HCT116 (cell line): ENCODE measurements around the gene LRRC15. TPM values are rescaled to one million over a fixed set of nuclear protein-coding genes. Genes with fewer than 3 reads are reported as not detected.

ENCODE experiments used
- ATAC-seq: fragments of 200-7000 bp; cut with Tn5 transposase; 2 replicates; pipeline ENCODE4 v1.9.1; 2020; ENCODE audit warnings: mild to moderate bottlenecking, moderate library complexity
- BruUV-seq: library from RNA; stranded (reverse); fragments of 400-500 nt; replicated peaks from 2 replicates; lab custom pipeline; 2021; lab: Mats Ljungman, UMichigan
- CTCF ChIA-PET: fragments of 300-600 bp; sonication (Branson Sonifier 250); formaldehyde crosslinking; loops from one replicate; lab custom pipeline; 2021; ENCODE audit warnings: antibody characterized with exemption; lab: Charles Lee
- POLR2A ChIA-PET: fragments of 300-600, 350-600 bp; sonication (Branson Sonifier 250); formaldehyde crosslinking; loops from one replicate; lab custom pipeline; 2021; ENCODE audit warnings: antibody characterized with exemption; lab: Charles Lee
- RAD21 ChIA-PET, 2 experiments: fragments of 300-600 bp; sonication (Branson Sonifier 250); formaldehyde crosslinking; loops; one replicate each; lab custom pipeline; 2023; ENCODE audit warnings: low total read pairs in 2 of 2; ENCODE audit not compliant: uncharacterized antibody in 2 of 2, unreplicated experiment in 2 of 2, low non-redundant PET in 1 of 2; lab: Charles Lee
- DNase-seq: peaks from one replicate; pipeline ENCODE4 v3.0.0-alpha.2; 2010; ENCODE audit warnings: low read depth, low spot score
- H2AFZ ChIP-seq: fragments of 200-600 bp; shearing (Covaris generic), sonication (generic); 2 replicates; pipeline ENCODE4 v1.6.1; 2017; ENCODE audit warnings: low read depth, mixed run types, mixed read lengths, antibody characterized with exemption, low read length; ENCODE audit not compliant: poor library complexity, severe bottlenecking
- H3K27ac ChIP-seq: 2 replicates; pipeline ENCODE4 v1.5.1; 2012; ENCODE audit warnings: low read depth, low read length
- H3K27me3 ChIP-seq: fragments of 200-600 bp; sonication (generic); 2 replicates; pipeline ENCODE4 v1.6.1; 2016; ENCODE audit warnings: mixed run types, low read length, mixed read lengths; ENCODE audit not compliant: insufficient read depth
- H3K36me3 ChIP-seq, 2 experiments: fragments of 200-500 bp in 1 of 2; fragments of 200-600 bp in 1 of 2; sonication (Bioruptor generic) in 1 of 2; sonication (generic) in 1 of 2; 2 replicates each; pipeline versions ENCODE4 v1.5.1 to v1.6.1; 2014 to 2016; ENCODE audit warnings: low read length in 2 of 2, inconsistent platforms in 1 of 2, mixed read lengths in 1 of 2, mixed run types in 1 of 2; ENCODE audit not compliant: insufficient read depth in 2 of 2, control insufficient read depth in 1 of 2
- H3K4me1 ChIP-seq, 2 experiments: fragments of 200-600 bp in 1 of 2; sonication (generic) in 1 of 2; 2 replicates each; pipeline versions ENCODE4 v1.5.1 to v1.6.1; 2012 to 2017; ENCODE audit warnings: low read length in 2 of 2, inconsistent platforms in 1 of 2, mild to moderate bottlenecking in 1 of 2, mixed read lengths in 1 of 2, mixed run types in 1 of 2, moderate library complexity in 1 of 2; ENCODE audit not compliant: insufficient read depth in 2 of 2, control insufficient read depth in 1 of 2
- H3K4me2 ChIP-seq: fragments of 200-600 bp; sonication (generic); 2 replicates; pipeline ENCODE4 v1.6.1; 2017; ENCODE audit warnings: mixed run types, low read length, mixed read lengths
- H3K4me3 ChIP-seq, 2 experiments: fragments of 200-600 bp in 1 of 2; sonication (generic) in 1 of 2; replicated peaks in 1 of 2; 2 replicates each; pipeline ENCODE4 v1.5.1; 2011 to 2016; ENCODE audit warnings: low read length in 2 of 2, control low read depth in 1 of 2, low read depth in 1 of 2, mild to moderate bottlenecking in 1 of 2, mixed read lengths in 1 of 2, mixed run types in 1 of 2
- H3K79me2 ChIP-seq: fragments of 200-600 bp; sonication (generic); 2 replicates; pipeline ENCODE4 v1.6.1; 2017; ENCODE audit warnings: mild to moderate bottlenecking, mixed run types, low read length, moderate library complexity, mixed read lengths; ENCODE audit not compliant: insufficient read depth
- H3K9ac ChIP-seq: fragments of 200-600 bp; sonication (generic); 2 replicates; pipeline ENCODE4 v1.6.1; 2016; ENCODE audit warnings: low read length, mixed read lengths
- H3K9me2 ChIP-seq: fragments of 200-600 bp; sonication (generic), shearing (Covaris generic); 2 replicates; pipeline ENCODE4 v1.6.1; 2017; ENCODE audit warnings: mixed run types, mild to moderate bottlenecking, moderate library complexity; ENCODE audit not compliant: insufficient read depth
- H3K9me3 ChIP-seq, 2 experiments: fragments of 200-500 bp in 1 of 2; fragments of 200-600 bp in 1 of 2; sonication (Bioruptor generic) in 1 of 2; sonication (generic) in 1 of 2; 2 replicates each; pipeline ENCODE4 v1.6.1; 2014 to 2017; ENCODE audit warnings: low read length in 2 of 2, mixed read lengths in 2 of 2, inconsistent platforms in 1 of 2, low read depth in 1 of 2, mild to moderate bottlenecking in 1 of 2, mixed run types in 1 of 2, moderate library complexity in 1 of 2; ENCODE audit not compliant: control insufficient read depth in 1 of 2, insufficient read depth in 1 of 2
- H4K20me1 ChIP-seq: fragments of 200-600 bp; sonication (generic), shearing (Covaris generic); 2 replicates; pipeline ENCODE4 v1.6.1; 2017; ENCODE audit warnings: mixed run types, mild to moderate bottlenecking, moderate library complexity; ENCODE audit not compliant: insufficient read depth
- CBX3 ChIP-seq: IDR thresholded peaks from 2 replicates; pipeline ENCODE4 v1.6.1; 2012; ENCODE audit warnings: low read depth
- CEBPB ChIP-seq: IDR thresholded peaks from 2 replicates; pipeline ENCODE4 v1.6.1; 2012; ENCODE audit warnings: low read depth
- EGR1 ChIP-seq: IDR thresholded peaks from 2 replicates; pipeline ENCODE4 v1.6.1; 2012; ENCODE audit warnings: low read depth
- TCF7L2 ChIP-seq: IDR thresholded peaks from 2 replicates; pipeline ENCODE4 v1.7.0; 2011; ENCODE audit warnings: borderline replicate concordance, inconsistent platforms; ENCODE audit not compliant: insufficient read depth, insufficient read length; ENCODE audit errors: extremely low read depth
- ZFX ChIP-seq: fragments of 450-650 bp; IDR thresholded peaks from 2 replicates; pipeline ENCODE4 v1.6.1; 2017
- intact Hi-C: fragments of 100-400 bp; cut with micrococcal nuclease; formaldehyde crosslinking; loops from 2 replicates; pipeline ENCODE4 v1.10.0; 2022
- total RNA-seq: library from RNA; stranded (reverse); gene quantifications from one replicate; pipeline ENCODE4 v1.2.1, GENCODE V29; 2021; ENCODE audit not compliant: unreplicated experiment
- TF ChIP-seq, protein P1 (sequence below), 3 experiments: fragments of 200-600 bp in 1 of 3; sonication (generic) in 1 of 3; IDR thresholded peaks in 2 of 3; conservative IDR thresholded peaks in 1 of 3; 2 replicates each; pipeline ENCODE4 v1.5.1; 2012 to 2017; ENCODE audit warnings: low read depth in 2 of 3, low read length in 2 of 3, antibody characterized with exemption in 1 of 3, borderline replicate concordance in 1 of 3, control low read depth in 1 of 3, mild to moderate bottlenecking in 1 of 3, mixed read lengths in 1 of 3, mixed run types in 1 of 3, moderate library complexity in 1 of 3; ENCODE audit not compliant: insufficient read depth in 1 of 3
- TF ChIP-seq, protein P2 (sequence below): IDR thresholded peaks from 2 replicates; pipeline ENCODE4 v1.6.1; 2012

The LRRC15 gene
- total RNA-seq, 1 experiment from 2014 or later: not detected

DNA sequence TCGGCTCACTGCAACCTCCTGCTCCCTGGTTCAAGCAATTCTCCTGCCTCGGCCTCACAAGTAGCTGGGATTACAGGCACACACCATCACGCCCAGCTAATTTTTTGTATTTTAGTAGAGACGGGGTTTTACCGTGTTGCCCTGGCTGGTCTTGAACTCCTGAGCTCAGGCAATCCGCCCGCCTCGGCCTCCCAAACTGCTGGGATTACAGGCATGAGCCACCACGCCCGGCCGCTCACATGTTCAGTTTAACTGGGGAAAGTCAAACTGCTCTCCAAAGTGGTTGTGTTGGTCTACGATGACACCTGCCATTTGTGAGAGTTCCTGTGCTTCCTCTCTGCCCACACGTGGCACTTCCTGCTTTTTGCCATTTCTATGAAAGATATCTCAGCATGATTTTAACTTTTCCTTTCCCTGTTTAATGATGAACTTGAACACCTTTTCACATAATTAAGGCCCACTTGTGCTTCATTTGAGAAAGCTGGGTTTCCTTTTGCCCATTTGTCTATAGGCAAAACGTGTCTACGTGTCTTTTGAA lies 30.4 kb upstream of the LRRC15 start:
- Histone ChIP-seq H2AFZ (no peak overlapping the region), H3K4me2 (no peak overlapping the region), H3K27ac (no peak overlapping the region), H4K20me1 (no peaks in the 10 kb centered on the region), H3K27me3 (no peaks in the 10 kb centered on the region), H3K9ac (no peak overlapping the region), H3K9me3 (no peaks in the 10 kb centered on the region), H3K9me2 (no peaks in the 10 kb centered on the region), H3K4me3 (no peak overlapping the region), H3K36me3 (0 out of 4 replicates have a peak, but pooled peaks cover 0 to 4% of the 10 kb centered on the region in 2 experiments), H3K79me2 (no peaks in the 10 kb centered on the region), H3K4me1 (no peaks in the 10 kb centered on the region; a peak in 1 of 4 replicates)
- no peak for TF ChIP-seq TCF7L2
- TF ChIP-seq ZFX: no peak
- TF ChIP-seq CBX3: no peak
- TF ChIP-seq, protein P1, sequence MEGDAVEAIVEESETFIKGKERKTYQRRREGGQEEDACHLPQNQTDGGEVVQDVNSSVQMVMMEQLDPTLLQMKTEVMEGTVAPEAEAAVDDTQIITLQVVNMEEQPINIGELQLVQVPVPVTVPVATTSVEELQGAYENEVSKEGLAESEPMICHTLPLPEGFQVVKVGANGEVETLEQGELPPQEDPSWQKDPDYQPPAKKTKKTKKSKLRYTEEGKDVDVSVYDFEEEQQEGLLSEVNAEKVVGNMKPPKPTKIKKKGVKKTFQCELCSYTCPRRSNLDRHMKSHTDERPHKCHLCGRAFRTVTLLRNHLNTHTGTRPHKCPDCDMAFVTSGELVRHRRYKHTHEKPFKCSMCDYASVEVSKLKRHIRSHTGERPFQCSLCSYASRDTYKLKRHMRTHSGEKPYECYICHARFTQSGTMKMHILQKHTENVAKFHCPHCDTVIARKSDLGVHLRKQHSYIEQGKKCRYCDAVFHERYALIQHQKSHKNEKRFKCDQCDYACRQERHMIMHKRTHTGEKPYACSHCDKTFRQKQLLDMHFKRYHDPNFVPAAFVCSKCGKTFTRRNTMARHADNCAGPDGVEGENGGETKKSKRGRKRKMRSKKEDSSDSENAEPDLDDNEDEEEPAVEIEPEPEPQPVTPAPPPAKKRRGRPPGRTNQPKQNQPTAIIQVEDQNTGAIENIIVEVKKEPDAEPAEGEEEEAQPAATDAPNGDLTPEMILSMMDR (IDR thresholded peaks at IDR 0.05 in 2 of 3, conservative IDR thresholded peaks at IDR 0.05 in 1 of 3; ENCODE audit: borderline replicate concordance in 1 of 3, insufficient read depth in 1 of 3, low read depth in 2 of 3, low read length in 2 of 3): no peak
- no peak for TF ChIP-seq EGR1
- no peak for TF ChIP-seq CEBPB
- ChIA-PET POLR2A (no interaction called here), RAD21 (no interaction called here), CTCF (no interaction called here)
- no TSS peak for BruUV-seq
- no peak for DNase-seq
- no peak for ATAC-seq
- intact Hi-C loops: loop anchor here (10.0 kb wide), 1 partner anchor 735 kb away; no protein-coding TSS in a partner anchor

DNA sequence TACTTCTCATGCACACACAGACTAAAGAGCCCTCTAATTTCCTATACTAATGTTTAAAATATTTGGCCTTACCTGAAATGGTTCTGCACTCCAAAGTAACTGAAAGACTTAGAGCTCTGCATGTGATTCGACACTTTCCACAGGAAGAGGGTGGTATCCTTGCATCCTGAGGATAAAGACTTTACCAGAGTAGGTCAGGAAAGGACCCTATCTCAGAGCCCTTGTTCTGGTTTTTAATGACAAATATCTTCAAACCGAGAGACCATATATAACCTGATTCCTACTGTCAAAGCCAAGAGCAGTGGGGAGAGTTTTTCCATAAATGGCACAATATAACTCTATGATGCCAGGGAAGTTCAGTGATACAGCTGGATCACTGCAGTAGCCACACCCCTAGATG lies 29.6 kb upstream of the LRRC15 start, which contains the start of gene GP5:
GP5 (minus strand) TSS at position 101 of the 400 bp plus-strand sequence. CDS start 984 bp downstream, outside the sequence.
- ChIA-PET CTCF (no interaction called here), POLR2A (no interaction called here), RAD21 (interaction anchor here in 1 of 2 experiments (0.7 kb wide), 1 partner anchor 183 kb away, joined by 3 read pairs; no protein-coding TSS in a partner anchor)
- Histone ChIP-seq H3K4me1 (no peaks in the 10 kb centered on the region; a peak in 1 of 4 replicates), H3K9me3 (no peaks in the 10 kb centered on the region), H3K27me3 (no peaks in the 10 kb centered on the region), H3K27ac (no peak within 1 kb of the TSS), H4K20me1 (no peaks in the 10 kb centered on the region), H3K36me3 (0 out of 4 replicates have a peak, but pooled peaks cover 0 to 2% of the 10 kb centered on the region in 2 experiments), H3K4me2 (no peak within 1 kb of the TSS), H3K4me3 (no peak within 1 kb of the TSS), H3K79me2 (no peaks in the 10 kb centered on the region), H3K9ac (no peak within 1 kb of the TSS), H3K9me2 (no peaks in the 10 kb centered on the region), H2AFZ (no peak within 1 kb of the TSS)
- no TSS peak for BruUV-seq
- no peak for ATAC-seq
- TF ChIP-seq, protein P2, sequence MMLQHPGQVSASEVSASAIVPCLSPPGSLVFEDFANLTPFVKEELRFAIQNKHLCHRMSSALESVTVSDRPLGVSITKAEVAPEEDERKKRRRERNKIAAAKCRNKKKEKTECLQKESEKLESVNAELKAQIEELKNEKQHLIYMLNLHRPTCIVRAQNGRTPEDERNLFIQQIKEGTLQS: no peak
- TF ChIP-seq EGR1: no peak
- intact Hi-C loops: no loop called here
- DNase-seq: no peak
